ENCODE results near the gene EID1. TPM values are rescaled to one million over a fixed set of nuclear protein-coding genes. Genes with fewer than 3 reads are reported as not detected.

EID1 gene
- total RNA-seq, 1 donor from 2014 or later = 247 TPM

DNA sequence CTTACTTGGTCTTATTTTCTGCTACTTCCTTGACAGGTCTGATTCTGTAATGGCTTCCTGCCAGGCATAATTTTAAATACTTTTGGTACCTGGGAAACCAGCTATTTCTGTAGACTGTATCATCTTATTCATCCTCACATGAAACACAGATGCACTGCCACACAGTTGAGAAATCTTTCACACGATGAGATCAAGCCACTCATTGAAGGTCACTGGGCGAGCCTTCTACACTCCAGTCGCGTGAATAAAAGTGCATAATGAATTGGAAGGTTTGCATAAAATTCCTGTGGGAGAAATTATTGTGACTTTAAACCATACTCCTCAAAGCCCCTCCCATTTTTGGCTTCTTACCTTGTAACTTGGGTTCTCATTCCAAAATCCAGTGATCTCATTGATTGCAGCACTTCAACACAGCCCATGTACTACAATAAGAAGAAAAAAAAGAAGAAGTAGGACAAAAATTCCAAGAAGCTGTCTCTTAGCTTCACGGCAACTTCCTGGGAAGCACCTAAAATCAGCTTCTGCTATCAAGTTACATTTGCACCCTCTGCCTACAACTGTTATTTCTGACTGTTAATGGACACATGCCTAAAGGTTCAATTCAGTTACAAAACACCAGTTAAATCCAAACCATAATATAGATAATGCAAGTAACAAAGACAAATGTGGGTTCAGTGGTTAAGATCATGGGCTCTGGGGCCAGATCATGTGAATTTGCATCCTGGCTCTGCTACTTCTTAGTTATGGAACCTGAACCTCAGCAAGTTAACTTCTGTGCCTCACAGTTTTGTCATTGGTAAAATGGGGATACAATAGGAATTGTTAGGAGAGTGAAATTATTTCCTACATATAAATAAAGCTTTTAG lies 46.8 kb downstream of the EID1 start:
- TF ChIP-seq, protein P1, sequence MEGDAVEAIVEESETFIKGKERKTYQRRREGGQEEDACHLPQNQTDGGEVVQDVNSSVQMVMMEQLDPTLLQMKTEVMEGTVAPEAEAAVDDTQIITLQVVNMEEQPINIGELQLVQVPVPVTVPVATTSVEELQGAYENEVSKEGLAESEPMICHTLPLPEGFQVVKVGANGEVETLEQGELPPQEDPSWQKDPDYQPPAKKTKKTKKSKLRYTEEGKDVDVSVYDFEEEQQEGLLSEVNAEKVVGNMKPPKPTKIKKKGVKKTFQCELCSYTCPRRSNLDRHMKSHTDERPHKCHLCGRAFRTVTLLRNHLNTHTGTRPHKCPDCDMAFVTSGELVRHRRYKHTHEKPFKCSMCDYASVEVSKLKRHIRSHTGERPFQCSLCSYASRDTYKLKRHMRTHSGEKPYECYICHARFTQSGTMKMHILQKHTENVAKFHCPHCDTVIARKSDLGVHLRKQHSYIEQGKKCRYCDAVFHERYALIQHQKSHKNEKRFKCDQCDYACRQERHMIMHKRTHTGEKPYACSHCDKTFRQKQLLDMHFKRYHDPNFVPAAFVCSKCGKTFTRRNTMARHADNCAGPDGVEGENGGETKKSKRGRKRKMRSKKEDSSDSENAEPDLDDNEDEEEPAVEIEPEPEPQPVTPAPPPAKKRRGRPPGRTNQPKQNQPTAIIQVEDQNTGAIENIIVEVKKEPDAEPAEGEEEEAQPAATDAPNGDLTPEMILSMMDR (IDR thresholded peaks at IDR 0.05) = no peak
- no peaks in the 10 kb centered on the region for H3K36me3 ChIP-seq
- H3K27ac ChIP-seq = no peak overlapping the region
- no peaks in the 10 kb centered on the region for H3K9me3 ChIP-seq
- DNase-seq (ENCODE audit: low spot score in 2 of 2) = no peak
- no peaks in the 10 kb centered on the region for H3K27me3 ChIP-seq
- H3K4me3 ChIP-seq = no peak overlapping the region
- intact Hi-C loops (cut with DNase I) = no loop called here
- no peaks in the 10 kb centered on the region for H3K4me1 ChIP-seq

DNA sequence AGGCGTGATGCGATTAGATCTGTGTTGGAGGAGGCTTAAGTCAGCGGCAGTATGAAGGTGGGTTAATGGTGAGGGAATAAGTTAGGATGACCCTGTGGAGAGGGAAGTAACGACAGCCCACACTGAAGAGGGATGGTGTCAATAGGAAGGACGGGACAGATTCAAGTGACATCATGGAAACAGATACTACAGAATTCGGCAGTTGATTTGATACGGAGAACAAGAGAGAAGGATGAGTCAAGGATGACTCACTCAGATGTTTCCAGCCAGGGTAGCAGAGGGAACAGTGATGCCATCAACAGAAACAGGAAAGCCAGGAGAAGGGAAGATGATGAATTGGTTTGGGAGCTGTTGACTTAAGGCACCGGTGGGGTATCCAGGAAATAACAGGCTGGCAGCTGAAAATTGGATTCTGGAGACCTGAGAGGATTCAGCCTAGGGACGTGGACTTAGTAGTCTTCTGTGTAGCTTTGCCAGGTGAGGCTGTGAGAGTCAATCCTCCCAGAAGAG lies 47.8 kb downstream of the EID1 start:
- TF ChIP-seq, protein P1 (IDR thresholded peaks at IDR 0.05) = no peak
- H3K36me3 ChIP-seq = no peaks in the 10 kb centered on the region

DNA sequence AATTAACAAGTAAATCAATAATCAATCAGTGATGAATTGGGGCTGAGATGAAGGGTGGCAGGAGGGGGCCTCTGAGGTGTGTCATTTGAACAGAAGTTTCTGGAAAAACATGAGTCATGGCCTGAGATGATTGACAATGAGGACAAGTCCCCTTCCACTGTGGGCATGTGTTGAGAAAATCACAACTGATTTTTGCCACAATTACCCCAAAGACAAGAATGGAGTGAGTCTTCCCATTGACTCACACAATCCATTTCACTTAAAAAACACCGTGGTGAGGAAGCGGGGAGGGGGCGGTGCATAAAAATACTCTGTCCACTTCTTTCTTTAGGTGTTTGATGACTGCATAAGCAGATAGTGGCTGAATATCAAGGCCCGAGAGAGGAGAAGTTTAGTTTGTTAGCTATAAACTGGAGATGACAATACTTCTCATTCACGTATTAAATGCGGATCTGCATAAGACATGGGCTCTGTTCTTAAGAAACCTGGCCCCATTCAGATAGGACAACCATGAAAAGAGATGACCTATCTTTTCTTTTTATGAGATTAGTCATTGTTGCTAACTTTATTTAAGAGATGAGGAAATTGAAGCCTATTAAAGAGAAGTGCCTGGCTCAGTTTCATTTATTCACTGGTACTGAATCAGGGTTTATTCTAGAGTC lies 51.1 kb downstream of the EID1 start:
- Histone ChIP-seq H3K36me3 (no peaks in the 10 kb centered on the region), H3K27ac (peak overlapping the region; percentile 37 to 72), H3K4me1 (no peaks in the 10 kb centered on the region), H3K27me3 (no peaks in the 10 kb centered on the region), H3K9me3 (no peaks in the 10 kb centered on the region), H3K4me3 (no peak overlapping the region)
- intact Hi-C loops (cut with DNase I) = no loop called here
- TF ChIP-seq, protein P1 (IDR thresholded peaks at IDR 0.05) = no peak
- no peak for DNase-seq (ENCODE audit: low spot score in 2 of 2)

More for the DNA sequence above, 47.8 kb downstream of the EID1 start:
- intact Hi-C loops (cut with DNase I) = no loop called here
- no peaks in the 10 kb centered on the region for H3K4me1 ChIP-seq
- H3K27ac ChIP-seq = peak overlapping the region in 1 of 2 donors; percentile 29
- DNase-seq (ENCODE audit: low spot score in 2 of 2) = no peak
- H3K27me3 ChIP-seq = no peaks in the 10 kb centered on the region
- no peaks in the 10 kb centered on the region for H3K9me3 ChIP-seq
- no peak overlapping the region for H3K4me3 ChIP-seq

DNA sequence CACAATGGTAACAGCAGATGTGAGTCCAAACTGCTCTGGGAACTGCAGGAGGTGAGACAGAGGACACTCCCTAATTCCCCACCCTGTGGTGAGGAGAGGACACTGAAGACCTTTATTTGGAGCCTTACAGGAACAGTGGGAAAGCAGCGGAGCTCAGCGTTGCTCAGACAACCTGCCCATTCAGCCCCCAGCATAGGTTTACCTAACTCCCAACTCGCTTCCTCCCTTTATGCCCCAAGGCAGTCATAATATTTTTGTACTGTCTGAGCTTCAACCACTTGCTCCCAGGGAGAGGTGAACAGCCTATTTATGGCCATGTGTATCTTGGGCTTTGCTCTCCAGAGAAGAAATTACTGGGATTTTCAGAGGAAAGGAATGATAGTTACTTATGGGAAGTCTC lies 51.7 kb downstream of the EID1 start:
- no peak for DNase-seq (ENCODE audit: low spot score in 2 of 2)
- Histone ChIP-seq H3K9me3 (no peaks in the 10 kb centered on the region), H3K4me1 (no peaks in the 10 kb centered on the region), H3K36me3 (no peaks in the 10 kb centered on the region), H3K27me3 (no peaks in the 10 kb centered on the region), H3K27ac (peak overlapping the region; percentile 37 to 72), H3K4me3 (peak overlapping the region in 1 of 2 donors; percentile 20)
- intact Hi-C loops (cut with DNase I) = no loop called here
- TF ChIP-seq, protein P1 (IDR thresholded peaks at IDR 0.05) = no peak

Other genes with a start within 250 kb of the EID1 start
- 164 TPM for gene FBN1, start 232.4 kb upstream of the EID1 start, total RNA-seq
- 1.1 TPM for gene CEP152, start 67.1 kb upstream of the EID1 start, total RNA-seq
- 7.2 TPM for gene SHC4, start 85.8 kb downstream of the EID1 start, total RNA-seq
- gene SECISBP2L, start 168.3 kb downstream of the EID1 start, total RNA-seq = 9.7 TPM